Body of pancreas (tissue), 4 donors: Measurements from ENCODE around the gene BAG1.

ENCODE experiments used
- CTCF ChIP-seq, 7 experiments: fragments of 450-650 bp in 4 of 7; fragments of 200-600 bp in 3 of 7; sonication (generic) in 3 of 7; IDR thresholded peaks; one replicate each; pipeline ENCODE4 v1.5.1; 2016 to 2019; ENCODE audit warnings: antibody characterized with exemption in 7 of 7
- POLR2A ChIP-seq, 3 donors: fragments of 450-650 bp; IDR thresholded peaks; one replicate each; pipeline ENCODE4 v1.6.1; 2016; ENCODE audit warnings: antibody characterized with exemption in 3 of 3, mild to moderate bottlenecking in 2 of 3

GRCh38 chr9:33222031-33222430 is 42.5 kb downstream of the BAG1 start:
- TF ChIP-seq CTCF (IDR thresholded peaks at IDR 0.05) (no peak), POLR2A (IDR thresholded peaks at IDR 0.05) (no peak)
